ENCODE data around the gene SLC39A10.
"Not testable (repeated sequence)": the region's sequence is repeated elsewhere in the genome, so short reads cannot be mapped to it uniquely, and the experiment has no call there.

DNA sequence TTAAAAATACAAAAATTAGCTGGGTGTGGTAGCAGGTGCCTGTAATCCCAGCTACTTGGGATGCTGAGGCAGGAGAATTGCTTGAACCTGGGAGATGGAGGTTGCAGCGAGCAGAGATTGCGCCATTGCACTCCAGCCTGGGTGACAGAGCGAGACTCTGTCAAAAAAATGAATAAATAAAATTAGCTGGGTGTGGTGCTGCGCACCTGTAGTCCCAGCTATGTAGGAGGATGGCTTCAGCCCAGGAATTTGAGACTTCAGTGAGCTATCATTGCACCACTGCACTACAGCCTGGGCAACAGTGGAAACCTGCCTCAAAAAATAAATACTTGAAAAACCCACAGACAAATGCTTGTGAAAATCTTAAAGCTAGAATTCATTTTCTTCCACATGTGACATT is 8.1 kb downstream of the SLC39A10 start:
- TF ChIP-seq, protein P1, sequence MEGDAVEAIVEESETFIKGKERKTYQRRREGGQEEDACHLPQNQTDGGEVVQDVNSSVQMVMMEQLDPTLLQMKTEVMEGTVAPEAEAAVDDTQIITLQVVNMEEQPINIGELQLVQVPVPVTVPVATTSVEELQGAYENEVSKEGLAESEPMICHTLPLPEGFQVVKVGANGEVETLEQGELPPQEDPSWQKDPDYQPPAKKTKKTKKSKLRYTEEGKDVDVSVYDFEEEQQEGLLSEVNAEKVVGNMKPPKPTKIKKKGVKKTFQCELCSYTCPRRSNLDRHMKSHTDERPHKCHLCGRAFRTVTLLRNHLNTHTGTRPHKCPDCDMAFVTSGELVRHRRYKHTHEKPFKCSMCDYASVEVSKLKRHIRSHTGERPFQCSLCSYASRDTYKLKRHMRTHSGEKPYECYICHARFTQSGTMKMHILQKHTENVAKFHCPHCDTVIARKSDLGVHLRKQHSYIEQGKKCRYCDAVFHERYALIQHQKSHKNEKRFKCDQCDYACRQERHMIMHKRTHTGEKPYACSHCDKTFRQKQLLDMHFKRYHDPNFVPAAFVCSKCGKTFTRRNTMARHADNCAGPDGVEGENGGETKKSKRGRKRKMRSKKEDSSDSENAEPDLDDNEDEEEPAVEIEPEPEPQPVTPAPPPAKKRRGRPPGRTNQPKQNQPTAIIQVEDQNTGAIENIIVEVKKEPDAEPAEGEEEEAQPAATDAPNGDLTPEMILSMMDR (IDR thresholded peaks at IDR 0.05) = not testable (repeated sequence)
- not testable (repeated sequence) for TF ChIP-seq POLR2A (IDR thresholded peaks at IDR 0.05)
